Heart left ventricle (tissue), 16 donors: ENCODE results near the gene LRRC71. TPM values are rescaled to one million over a fixed set of nuclear protein-coding genes. Genes with fewer than 3 reads are reported as not detected.

Experiments used
- ATAC-seq, 4 donors: fragments of 200-7000 bp; cut with Tn5 transposase; one replicate each; pipeline ENCODE4 v1.9.1; 2020 to 2022; ENCODE audit warnings: moderate library complexity in 4 of 4, mild to moderate bottlenecking in 3 of 4, moderate number of reproducible peaks in 1 of 4
- DNase-seq, 5 donors: peaks; one replicate each; pipeline ENCODE4 v3.0.0-alpha.2; 2020
- H3K27ac ChIP-seq, 12 donors: fragments of 200-600 bp; sonication (generic) in 4 of 12; one replicate each; pipeline versions ENCODE4 v1.5.0 to v1.8.0; 2016 to 2022; ENCODE audit warnings: mild to moderate bottlenecking in 2 of 12
- H3K27me3 ChIP-seq, 9 donors: fragments of 200-600 bp; sonication (generic) in 2 of 9; one replicate each; pipeline versions ENCODE4 v1.5.1 to v1.8.0; 2016 to 2022; ENCODE audit warnings: mild to moderate bottlenecking in 3 of 9
- H3K36me3 ChIP-seq, 9 donors: fragments of 200-600 bp; sonication (generic) in 2 of 9; one replicate each; pipeline versions ENCODE4 v1.5.0 to v1.8.0; 2018 to 2022; ENCODE audit warnings: mild to moderate bottlenecking in 2 of 9
- H3K4me1 ChIP-seq, 12 donors: fragments of 200-600 bp; sonication (generic) in 4 of 12; one replicate each; pipeline versions ENCODE4 v1.5.0 to v1.8.0; 2016 to 2022; ENCODE audit warnings: mild to moderate bottlenecking in 3 of 12
- H3K4me3 ChIP-seq, 12 donors: fragments of 200-600 bp; sonication (generic) in 4 of 12; one replicate each; pipeline versions ENCODE4 v1.5.0 to v1.8.0; 2017 to 2022; ENCODE audit warnings: mild to moderate bottlenecking in 9 of 12, moderate library complexity in 4 of 12
- H3K9me3 ChIP-seq, 12 donors: fragments of 200-600 bp; sonication (generic) in 4 of 12; one replicate each; pipeline versions ENCODE4 v1.5.0 to v1.8.0; 2016 to 2022; ENCODE audit warnings: mild to moderate bottlenecking in 1 of 12
- CTCF ChIP-seq, 12 donors: fragments of 200-600 bp; sonication (generic) in 4 of 12; IDR thresholded peaks; one replicate each; pipeline versions ENCODE4 v1.5.0 to v1.8.0; 2018 to 2022; ENCODE audit warnings: antibody characterized with exemption in 12 of 12, mild to moderate bottlenecking in 5 of 12
- POLR2A ChIP-seq, 2 donors: fragments of 450-650 bp; IDR thresholded peaks; one replicate each; pipeline ENCODE4 v1.6.1; 2017; ENCODE audit warnings: antibody characterized with exemption in 2 of 2, mild to moderate bottlenecking in 2 of 2, moderate library complexity in 2 of 2
- WGBS, 4 donors: extraction: QIAGEN DNeasy Blood & Tissue Kit in 2 of 4; methylation state at CpG; one replicate each; pipeline versions ENCODE4 v1.1.5 to v1.1.7; 2013 to 2018; 5-methylcytosine and 5-hydroxymethylcytosine counted together
- intact Hi-C, 10 donors: fragments of 100-400 bp; cut with DNase I; formaldehyde crosslinking; loops; one replicate each; pipeline versions ENCODE4 v1.11.1 to v1.14.2; 2022
- polyA plus RNA-seq, 2 donors: library from polyadenylated mRNA; stranded (reverse); fragments of 200-250 nt; gene quantifications; one replicate each; pipeline ENCODE4 v1.2.3, GENCODE V29; 2013
- total RNA-seq, 9 donors: library from RNA; depleted of rRNA in 2 of 9; stranded (reverse); fragments of >200 nt in 2 of 9; fragmentation: NEBNext Ultra II Directional in 3 of 9; extraction: Animal tissue kit (Norgen Biotek cat#: 25700) in 3 of 9; gene quantifications; one replicate each; pipeline versions ENCODE4 v1.1.0 to v1.2.4, GENCODE V29; 2016 to 2023
- donor health status: ischemic (EF 13 %, LVEDD 7.1; RV severe dilation, severe dysfunction).
- donor health status: healthy with polysubstance abuse.
- donor health status: DM: no; HTN: yes; CAD: no.
- donor health status: DM: no; HTN: no; CAD: no.
- donor health status: ischemic (EF 25% LVEDD 6.9; RV normal size, moderate dysfunction).
- donor health status: ischemic (EF 25% LVEDD 5.7; RV mildly dilated, moderate dysfunction).
- donor health status: healthy.
- donor health status: DM: yes; HTN: yes; CAD: no.
- donor health status: ischemic (EF 35%, LVEDD 5.7; RV mildly dilated, moderate dysfunction).
- donor health status: nonischemic (EF 11% LVEDD 7.7; RV severe dilation, severe dysfunction).
- donor health status: DM: yes; HTN: yes; CAD: no.
- donor health status: PGD.
- donor health status: ischemic (EF 29% LVEDD 5.4; RV normal size, mild dysfunction).
- donor health status: nonischemic (EF 23%, LVEDD 6.1; RV moderate dilation, normal function).

The LRRC71 gene
- total and polyA plus RNA-seq, 11 donors: 0.06 to 0.42 (median 0.27) TPM; not detected in 8

GRCh38 chr1:156894001-156894400 is 26.4 kb upstream of the LRRC71 start:
- no peaks in the 10 kb centered on the region for H3K36me3 ChIP-seq
- TF ChIP-seq POLR2A (IDR thresholded peaks at IDR 0.05) (no peak), CTCF (IDR thresholded peaks at IDR 0.05) (no peak)
- peak overlapping the region; percentile 80 to 99 (median 93) for H3K27ac ChIP-seq
- ATAC-seq (no peak), DNase-seq (peak in 2 of 5 donors; percentile 17 to 21)
- peaks cover 0 to 71% (median 53%) of the 10 kb centered on the region in 12 donors for H3K4me1 ChIP-seq
- no peaks in the 10 kb centered on the region for H3K9me3 ChIP-seq
- intact Hi-C loops: loop anchor here in 3 of 10 donors (2.0 to 10.0 kb wide), 4 partner anchors 27 to 209 kb away; partner anchors contain the start of genes ISG20L2 (in 1 of the 3), LRRC71 (in 1 of the 3) and METTL25B (in 1 of the 3)
- peak overlapping the region; percentile 30 to 91 (median 72) for H3K4me3 ChIP-seq
- peaks cover 0 to 28% (median 0%) of the 10 kb centered on the region in 9 donors for H3K27me3 ChIP-seq
- WGBS, 4 donors: 19 to 39% (median 31%) methylated on average over 4 to 5 of the region's 5 CpGs

DNA sequence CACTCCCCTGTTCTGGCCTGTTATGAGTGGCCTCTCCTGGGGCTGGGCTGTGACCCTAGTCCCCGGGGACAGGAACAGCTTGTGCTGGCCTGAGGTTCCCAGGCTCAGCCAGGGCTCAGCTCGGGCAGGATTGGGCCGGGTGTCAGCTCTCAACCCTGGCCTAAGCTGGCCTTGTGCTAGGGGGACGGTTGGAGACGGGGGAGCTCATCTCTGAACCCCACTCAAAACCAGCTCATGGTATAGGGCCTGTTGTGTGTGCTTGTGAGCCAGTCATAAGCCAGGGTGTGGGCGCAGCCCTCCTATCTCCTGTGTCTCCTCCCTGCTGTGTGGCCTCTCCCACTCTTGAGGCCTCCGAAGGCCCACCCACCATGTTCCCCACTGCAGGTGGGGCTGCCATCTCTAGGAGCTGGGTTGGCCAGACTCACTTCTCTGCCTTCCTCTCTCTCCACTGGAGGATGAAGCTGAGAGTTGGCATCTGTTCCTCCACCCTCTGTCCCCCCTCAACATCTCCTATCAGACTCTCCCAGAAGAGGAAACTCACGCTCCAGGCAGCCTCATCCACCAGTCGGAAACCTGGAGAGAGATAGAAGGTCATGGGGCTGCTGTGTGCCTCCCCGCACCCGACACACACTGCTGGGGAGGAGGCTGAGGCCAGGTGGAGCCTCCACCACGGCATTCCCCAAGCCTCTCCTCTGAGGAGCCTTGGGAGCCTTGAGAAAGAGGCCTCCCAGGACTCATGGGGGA is 25.5 kb upstream of the LRRC71 start:
- TF ChIP-seq CTCF (IDR thresholded peaks at IDR 0.05) (no peak), POLR2A (IDR thresholded peaks at IDR 0.05) (no peak)
- Histone ChIP-seq H3K4me1 (peaks cover 3 to 80% (median 62%) of the 10 kb centered on the region in 12 donors), H3K27ac (peak overlapping the region; percentile 80 to 99 (median 93)), H3K4me3 (peak overlapping the region in 11 of 12 donors; percentile 30 to 91 (median 75)), H3K9me3 (no peaks in the 10 kb centered on the region), H3K27me3 (peaks cover 0 to 28% (median 0%) of the 10 kb centered on the region in 9 donors), H3K36me3 (no peaks in the 10 kb centered on the region)
- intact Hi-C loops: loop anchor here in 3 of 10 donors (2.0 to 10.0 kb wide), 4 partner anchors 26 to 210 kb away; partner anchors contain the start of genes ISG20L2 (in 1 of the 3), LRRC71 (in 1 of the 3) and METTL25B (in 1 of the 3)
- ATAC-seq (peak; percentile 33 to 38 (median 36)), DNase-seq (peak; percentile 60 to 79 (median 76))
- WGBS, 4 donors: 35 to 49% (median 44%) methylated on average over 8 to 12 of the region's 12 CpGs

GRCh38 chr1:156895455-156895812 is 25.0 kb upstream of the LRRC71 start:
- H3K9me3 ChIP-seq: no peaks in the 10 kb centered on the region
- H3K4me1 ChIP-seq: peaks cover 3 to 85% (median 68%) of the 10 kb centered on the region in 12 donors
- no peak for ATAC-seq
- intact Hi-C loops: loop anchor here in 1 of 10 donors (2.0 to 10.0 kb wide), 2 partner anchors 25 to 211 kb away; partner anchors contain the start of gene LRRC71
- peaks cover 0 to 28% (median 0%) of the 10 kb centered on the region in 9 donors for H3K27me3 ChIP-seq
- DNase-seq: no peak
- WGBS, 4 donors: 58 to 71% (median 67%) methylated on average over 4 of the region's 4 CpGs
- H3K4me3 ChIP-seq: peak overlapping the region in 10 of 12 donors; percentile 61 to 91 (median 78)
- TF ChIP-seq CTCF (IDR thresholded peaks at IDR 0.05) (no peak), POLR2A (IDR thresholded peaks at IDR 0.05) (no peak)
- peak overlapping the region; percentile 80 to 99 (median 93) for H3K27ac ChIP-seq
- H3K36me3 ChIP-seq: no peaks in the 10 kb centered on the region

GRCh38 chr1:156895927-156896326 is 24.5 kb upstream of the LRRC71 start:
- peaks cover 3 to 90% (median 72%) of the 10 kb centered on the region in 12 donors for H3K4me1 ChIP-seq
- H3K36me3 ChIP-seq: no peaks in the 10 kb centered on the region
- DNase-seq: peak in 1 of 5 donors; percentile 8
- WGBS, 4 donors: 78 to 93% (median 82%) methylated on average over 6 of the region's 6 CpGs
- peak overlapping the region; percentile 80 to 99 (median 93) for H3K27ac ChIP-seq
- intact Hi-C loops: loop anchor here in 1 of 10 donors (2.0 to 10.0 kb wide), 2 partner anchors 25 to 211 kb away; partner anchors contain the start of gene LRRC71
- peak overlapping the region in 9 of 12 donors; percentile 7 to 91 (median 75) for H3K4me3 ChIP-seq
- ATAC-seq: no peak
- peaks cover 0 to 28% (median 0%) of the 10 kb centered on the region in 9 donors for H3K27me3 ChIP-seq
- TF ChIP-seq CTCF (IDR thresholded peaks at IDR 0.05) (no peak), POLR2A (IDR thresholded peaks at IDR 0.05) (no peak)
- H3K9me3 ChIP-seq: no peaks in the 10 kb centered on the region
